NCI-H69 (cell line): ENCODE measurements around the gene HRK.
"Not testable (repeated sequence)": the region's sequence is repeated elsewhere in the genome, so short reads cannot be mapped to it uniquely, and the experiment has no call there.

Experiments
- DNase-seq: peaks from one replicate; lab custom pipeline; 2025; lab: John Stamatoyannopoulos, UW

HRK gene

DNA sequence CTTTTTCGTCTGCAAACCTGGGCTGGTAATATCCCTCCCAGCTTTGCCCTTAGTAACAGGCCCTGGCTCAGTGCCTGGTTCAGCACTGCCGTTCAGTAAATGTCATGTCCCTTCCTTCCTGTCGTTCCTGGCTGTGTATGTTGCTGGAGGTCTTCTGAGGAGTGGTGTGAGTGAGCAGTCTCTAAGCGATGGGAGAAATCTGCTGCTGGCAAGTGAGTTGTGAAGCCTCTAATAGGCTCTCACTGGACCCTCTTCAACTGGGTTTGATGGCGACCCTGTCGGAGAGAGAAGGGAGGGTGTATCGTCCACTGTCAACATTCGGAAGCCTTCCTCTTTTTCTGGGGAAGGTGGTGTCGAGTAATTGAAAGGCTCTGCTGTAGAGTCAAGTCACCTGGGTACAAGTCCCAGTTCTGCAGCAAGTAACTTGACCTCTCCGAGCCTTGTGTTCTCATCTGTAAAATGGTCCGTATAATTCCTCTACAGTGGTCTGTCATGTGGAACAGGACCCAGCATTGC, 62.8 kb downstream of the HRK start:
- peak; percentile 32 for DNase-seq

DNA sequence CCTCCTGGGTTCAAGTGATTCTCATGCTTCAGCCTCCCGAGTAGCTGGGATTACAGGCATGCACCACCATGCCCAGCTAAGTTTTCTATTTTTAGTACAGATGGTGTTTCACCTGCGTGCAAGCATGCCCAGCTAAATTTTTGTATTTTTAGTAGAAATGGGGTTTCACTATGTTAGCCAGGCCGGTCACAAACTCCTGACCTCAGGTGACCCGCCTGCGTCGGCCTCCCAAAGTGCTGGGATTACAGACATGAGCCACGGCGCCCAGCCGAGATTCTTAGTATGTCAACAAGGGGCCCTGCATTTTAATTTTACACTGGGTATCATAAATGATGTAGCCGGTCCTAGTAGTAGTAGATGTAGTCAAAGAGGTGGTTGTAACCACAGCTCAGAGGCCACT, 66.5 kb downstream of the HRK start:
- not testable (repeated sequence) for DNase-seq

DNA sequence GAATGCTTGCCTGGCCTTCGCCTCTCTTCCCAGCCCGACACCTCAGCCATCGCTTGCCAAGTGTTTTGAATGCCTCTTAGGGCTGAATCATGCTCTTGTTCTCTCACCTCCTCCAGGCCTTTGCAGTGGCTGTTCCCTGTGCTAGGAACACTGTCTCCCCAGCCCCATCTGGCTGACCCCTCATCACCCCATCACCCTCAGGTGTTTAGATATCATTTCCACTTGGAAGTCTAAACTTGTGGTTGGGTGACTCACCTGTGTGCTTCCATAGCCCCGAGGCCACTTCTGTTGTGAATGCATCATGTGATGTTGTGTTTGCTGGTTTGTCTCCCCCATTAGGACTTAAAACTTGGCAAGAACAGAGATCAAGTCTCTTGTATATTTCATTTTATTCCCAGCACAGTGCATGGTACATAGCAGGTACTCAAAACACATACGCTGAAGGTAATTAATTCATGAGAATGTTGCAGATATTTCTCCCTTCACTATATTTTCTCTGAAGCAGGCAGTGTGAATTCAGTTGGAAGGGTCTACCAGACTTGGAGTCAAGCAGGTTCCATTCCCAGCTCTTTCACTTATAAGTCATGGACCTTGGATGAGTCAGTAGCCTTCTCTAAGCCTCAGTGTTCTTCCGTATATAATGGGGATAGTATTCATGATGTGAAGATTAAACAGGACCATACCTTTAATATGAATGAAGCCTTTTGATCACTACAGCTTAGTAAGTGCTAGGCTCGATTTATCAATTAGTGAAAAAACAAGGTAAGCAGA, 67.8 kb downstream of the HRK start:
- DNase-seq: peak; percentile 29

DNA sequence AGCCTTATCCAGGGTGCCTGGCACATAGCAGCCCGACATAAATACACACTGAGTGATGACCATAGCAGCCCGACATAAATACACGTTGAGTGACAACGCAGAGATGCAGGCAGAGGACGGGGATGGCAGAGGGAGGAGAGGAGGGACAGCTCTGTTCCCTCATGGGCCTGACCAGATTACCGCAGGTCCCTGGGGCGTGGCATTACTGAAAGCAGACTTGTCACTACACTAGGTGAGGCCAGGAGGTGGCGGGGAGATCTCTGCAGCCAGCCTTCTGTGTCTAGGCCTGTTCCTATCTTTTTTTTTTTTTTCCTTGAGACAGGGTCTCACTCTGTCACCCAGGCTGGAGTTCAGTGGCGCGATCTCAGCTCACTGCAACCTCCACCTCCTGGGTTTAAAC, 69.0 kb downstream of the HRK start:
- DNase-seq: no peak

DNA sequence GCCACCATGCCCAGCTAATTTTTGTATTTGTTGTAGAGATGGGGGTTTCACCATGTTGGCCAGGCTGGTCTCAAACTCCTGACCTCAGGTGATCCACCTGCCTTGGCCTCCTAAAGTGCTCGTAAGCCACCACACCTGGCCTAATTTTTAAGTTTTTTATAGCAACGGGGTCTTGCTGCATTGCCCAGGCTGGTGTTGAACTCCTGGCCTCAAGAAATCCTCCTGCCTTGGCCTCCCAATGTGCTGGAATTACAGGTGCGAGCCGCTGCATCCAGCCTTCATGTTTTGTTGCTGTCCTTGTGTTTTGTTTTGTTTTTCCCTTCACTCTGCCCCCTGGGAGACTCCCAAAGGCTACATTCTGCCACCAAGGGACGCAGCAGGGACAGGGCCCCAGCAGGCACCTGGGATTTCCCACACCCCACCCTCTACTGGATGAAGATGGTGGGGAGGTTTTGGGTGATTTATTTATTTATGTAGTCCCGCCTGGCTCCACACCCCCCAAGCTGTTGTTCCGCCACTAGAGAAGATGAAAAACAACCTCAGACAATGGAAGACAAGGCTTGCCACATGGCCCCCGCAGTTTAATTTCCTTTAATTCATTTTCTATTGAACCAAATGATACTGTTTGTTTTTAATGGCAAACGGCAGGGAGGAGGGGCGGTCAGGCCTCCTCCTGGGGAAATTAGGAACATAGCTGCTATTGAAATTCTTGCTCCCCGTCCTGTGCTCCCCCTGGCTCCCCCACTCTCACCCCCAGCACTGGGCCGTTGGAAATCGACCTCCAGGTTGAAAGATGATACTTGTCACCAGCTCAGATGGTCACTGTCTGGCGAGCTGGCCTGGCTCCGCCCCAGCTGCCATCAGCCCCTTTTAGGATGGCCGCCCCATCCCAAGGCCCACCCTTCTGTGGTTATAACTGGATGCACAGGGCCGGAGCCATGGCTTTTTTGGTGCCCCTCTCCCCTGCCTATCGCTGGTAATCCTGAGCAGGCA, 72.8 kb downstream of the HRK start:
- DNase-seq: peak; percentile 92

DNA sequence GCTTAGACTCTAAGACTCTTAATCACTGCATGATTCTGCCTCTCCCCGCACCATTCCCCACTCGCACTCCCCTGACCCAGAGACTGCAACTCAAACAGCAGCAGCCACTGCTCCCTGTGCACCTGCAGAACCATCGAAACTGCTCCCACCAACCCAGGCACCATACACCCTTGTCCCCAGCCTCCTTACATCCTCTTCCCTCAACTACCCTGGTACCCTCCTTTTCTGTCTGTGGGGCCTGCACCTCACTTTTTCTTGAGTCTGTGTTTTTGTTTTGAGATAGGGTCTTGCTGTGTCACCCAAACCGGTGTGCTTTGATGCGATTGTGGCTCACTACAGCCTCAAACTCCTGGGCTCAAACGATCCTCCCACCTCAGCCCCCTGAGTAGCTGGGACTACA, 73.7 kb downstream of the HRK start:
- DNase-seq: no peak

DNA sequence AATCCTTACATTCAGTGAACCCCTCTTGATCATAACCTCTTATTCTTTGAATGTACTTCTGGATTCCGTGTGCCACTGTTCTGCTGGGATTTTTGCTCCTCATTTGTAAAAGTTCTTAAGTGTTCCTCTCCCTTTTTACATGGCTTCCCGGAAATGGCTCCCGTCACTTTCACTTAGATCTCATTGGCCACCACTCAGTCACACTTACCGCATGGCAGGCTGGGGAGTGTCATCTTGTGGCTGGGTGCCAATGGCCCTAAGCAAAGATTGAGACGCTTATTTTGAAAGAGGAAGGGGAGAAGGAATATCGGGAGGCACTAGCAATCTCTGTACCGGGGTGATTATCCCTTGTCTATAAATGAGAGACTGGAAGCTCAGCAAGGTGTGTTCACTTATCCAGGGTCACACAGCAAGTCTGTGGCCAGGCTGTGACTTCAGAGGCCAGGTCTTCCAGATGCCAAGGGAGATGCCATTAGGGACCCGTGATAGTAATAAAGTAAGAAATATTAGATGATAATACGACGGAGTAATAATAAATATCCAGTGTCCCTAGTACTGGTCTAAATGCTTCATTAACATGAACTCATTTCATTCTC, 74.3 kb downstream of the HRK start:
- no peak for DNase-seq
